ENCODE data around the gene FSTL4.

DNA sequence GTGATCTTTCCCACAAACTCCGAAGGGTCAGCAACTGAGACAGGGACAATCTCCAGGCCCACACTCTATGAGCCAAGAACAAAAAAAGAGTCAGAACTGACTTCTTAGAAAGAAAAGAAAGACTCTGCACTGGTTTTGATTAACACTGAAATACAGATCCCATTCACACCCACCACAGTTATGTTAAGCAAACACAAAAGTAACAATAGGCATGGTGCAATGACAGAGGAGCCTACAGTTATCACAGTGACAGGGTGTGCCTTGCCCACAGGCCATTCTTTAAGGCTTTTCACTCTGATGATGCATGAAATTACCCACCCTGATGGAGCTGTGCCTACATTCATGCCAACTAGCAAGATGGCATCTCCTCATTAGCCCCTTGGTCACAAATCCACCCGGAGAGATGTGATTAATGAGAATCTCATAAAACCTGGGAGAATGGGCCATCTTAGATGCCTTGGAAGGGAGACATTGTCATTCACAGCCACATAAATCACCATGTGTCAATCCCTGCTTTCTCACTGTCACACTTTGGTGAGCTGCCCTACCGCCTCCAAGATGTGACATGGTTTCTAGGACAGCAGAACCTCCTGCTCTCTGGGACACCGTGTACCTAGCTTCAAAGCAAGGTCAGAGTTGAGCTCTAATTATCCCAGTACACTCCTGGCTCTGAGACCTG, 27.6 kb upstream of the FSTL4 start:
- no peak for TF ChIP-seq POLR2A (IDR thresholded peaks at IDR 0.05)
- TF ChIP-seq, protein P1, sequence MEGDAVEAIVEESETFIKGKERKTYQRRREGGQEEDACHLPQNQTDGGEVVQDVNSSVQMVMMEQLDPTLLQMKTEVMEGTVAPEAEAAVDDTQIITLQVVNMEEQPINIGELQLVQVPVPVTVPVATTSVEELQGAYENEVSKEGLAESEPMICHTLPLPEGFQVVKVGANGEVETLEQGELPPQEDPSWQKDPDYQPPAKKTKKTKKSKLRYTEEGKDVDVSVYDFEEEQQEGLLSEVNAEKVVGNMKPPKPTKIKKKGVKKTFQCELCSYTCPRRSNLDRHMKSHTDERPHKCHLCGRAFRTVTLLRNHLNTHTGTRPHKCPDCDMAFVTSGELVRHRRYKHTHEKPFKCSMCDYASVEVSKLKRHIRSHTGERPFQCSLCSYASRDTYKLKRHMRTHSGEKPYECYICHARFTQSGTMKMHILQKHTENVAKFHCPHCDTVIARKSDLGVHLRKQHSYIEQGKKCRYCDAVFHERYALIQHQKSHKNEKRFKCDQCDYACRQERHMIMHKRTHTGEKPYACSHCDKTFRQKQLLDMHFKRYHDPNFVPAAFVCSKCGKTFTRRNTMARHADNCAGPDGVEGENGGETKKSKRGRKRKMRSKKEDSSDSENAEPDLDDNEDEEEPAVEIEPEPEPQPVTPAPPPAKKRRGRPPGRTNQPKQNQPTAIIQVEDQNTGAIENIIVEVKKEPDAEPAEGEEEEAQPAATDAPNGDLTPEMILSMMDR (IDR thresholded peaks at IDR 0.05): no peak
- no peak for TF ChIP-seq EP300 (IDR thresholded peaks at IDR 0.05)

Data from ovary (tissue), 3 donors.